ENCODE data around the gene BORCS6.

The BORCS6 gene

GRCh38 chr17:8212312-8213180 is 22.6 kb upstream of the BORCS6 start:
- DNase-seq (ENCODE audit: low read depth in 1 of 2, low spot score in 1 of 2): no peak

- no peak for DNase-seq (ENCODE audit: low read depth in 1 of 2, low spot score in 1 of 2)
These were observed 20.9 kb upstream of the BORCS6 start for GRCh38 chr17:8210761-8211458.

GRCh38 chr17:8209907-8210760 is 20.2 kb upstream of the BORCS6 start, which contains the start of gene AURKB:
TSS of gene AURKB (minus strand) at chr17:8210575. CDS start at chr17:8210224, 351 bp downstream.
- peak; percentile 73 to 76 for DNase-seq (ENCODE audit: low read depth in 1 of 2, low spot score in 1 of 2)

GRCh38 chr17:8206536-8206935 is 16.6 kb upstream of the BORCS6 start:
- DNase-seq (ENCODE audit: low read depth in 1 of 2, low spot score in 1 of 2): no peak

- no peak for DNase-seq (ENCODE audit: low read depth in 1 of 2, low spot score in 1 of 2)
These were observed 15.0 kb upstream of the BORCS6 start for GRCh38 chr17:8204761-8205555.

- DNase-seq (ENCODE audit: low read depth in 1 of 2, low spot score in 1 of 2): no peak
These were observed 2.3 kb upstream of the BORCS6 start for GRCh38 chr17:8192070-8192815.

- no peak for DNase-seq (ENCODE audit: low read depth in 1 of 2, low spot score in 1 of 2)
These were observed 526 bp upstream of the BORCS6 start for GRCh38 chr17:8190506-8190905.

- no peak for DNase-seq (ENCODE audit: low read depth in 1 of 2, low spot score in 1 of 2)
These were observed 804 bp downstream of the BORCS6 start for GRCh38 chr17:8189041-8189710.

GRCh38 chr17:8188263-8188839 is 1.6 kb downstream of the BORCS6 start:
- DNase-seq (ENCODE audit: low read depth in 1 of 2, low spot score in 1 of 2): no peak

GRCh38 chr17:8187517-8188262 is 2.3 kb downstream of the BORCS6 start:
- DNase-seq (ENCODE audit: low read depth in 1 of 2, low spot score in 1 of 2): peak; percentile 77 to 88

- peak; percentile 80 to 92 for DNase-seq (ENCODE audit: low read depth in 1 of 2, low spot score in 1 of 2)
These were observed 3.0 kb downstream of the BORCS6 start for GRCh38 chr17:8186787-8187516.

GRCh38 chr17:8186446-8186786 is 3.6 kb downstream of the BORCS6 start:
- no peak for DNase-seq (ENCODE audit: low read depth in 1 of 2, low spot score in 1 of 2)

- peak; percentile 90 to 94 for DNase-seq (ENCODE audit: low read depth in 1 of 2, low spot score in 1 of 2)
These were observed 4.2 kb downstream of the BORCS6 start for GRCh38 chr17:8185582-8186445.

GRCh38 chr17:8176998-8177731 is 12.8 kb downstream of the BORCS6 start:
- DNase-seq (ENCODE audit: low read depth in 1 of 2, low spot score in 1 of 2): no peak

GRCh38 chr17:8176197-8176940 is 13.6 kb downstream of the BORCS6 start, which contains the start of gene TMEM107:
TSS of gene TMEM107 (minus strand) at chr17:8176380. CDS start at chr17:8176286, 94 bp downstream.
- DNase-seq (ENCODE audit: low read depth in 1 of 2, low spot score in 1 of 2): peak; percentile 71 to 73

Measured in stimulated activated CD4-positive, alpha-beta T cell treated with anti-CD3 and anti-CD28 coated beads, Interleukin-15, amount 100 ng/mL, for 1 hour (primary cell).